Stimulated activated CD8-positive, alpha-beta memory T cell treated with anti-CD3 and anti-CD28 coated beads, Interleukin-15, amount 100 ng/mL, for 4 hours (primary cell): ENCODE data around the gene DNMT3L.

ENCODE experiments used
- DNase-seq, 2 donors: peaks; one replicate each; pipeline ENCODE4 v3.0.0-alpha.2; 2020; ENCODE audit warnings: low read depth in 2 of 2

The DNMT3L gene

GRCh38 chr21:44279354-44280260 lies 17.9 kb upstream of the DNMT3L start:
- DNase-seq: no peak

- no peak for DNase-seq
Measured at GRCh38 chr21:44275041-44275440, 13.3 kb upstream of the DNMT3L start.

DNA sequence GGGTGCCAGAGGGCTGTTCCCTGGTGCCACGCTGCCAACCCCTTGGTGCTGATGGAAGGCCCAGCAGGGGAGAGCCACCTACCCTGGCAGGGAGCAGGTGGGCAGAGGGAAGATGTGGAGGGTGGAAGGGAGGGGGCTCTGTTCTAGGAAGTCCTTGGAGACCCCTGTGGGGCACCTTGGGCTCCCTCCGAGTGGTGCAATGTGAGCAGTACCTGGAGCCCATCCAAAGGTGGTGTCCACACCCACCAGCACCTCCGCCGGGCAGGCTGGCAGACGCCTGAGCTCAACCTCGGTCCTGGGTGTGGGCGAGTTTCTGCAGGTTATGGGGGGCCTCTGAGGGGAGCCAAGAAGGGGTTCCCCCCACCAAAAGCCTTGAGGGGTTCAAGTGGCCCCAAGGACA lies 11.3 kb upstream of the DNMT3L start:
- DNase-seq: no peak

DNA sequence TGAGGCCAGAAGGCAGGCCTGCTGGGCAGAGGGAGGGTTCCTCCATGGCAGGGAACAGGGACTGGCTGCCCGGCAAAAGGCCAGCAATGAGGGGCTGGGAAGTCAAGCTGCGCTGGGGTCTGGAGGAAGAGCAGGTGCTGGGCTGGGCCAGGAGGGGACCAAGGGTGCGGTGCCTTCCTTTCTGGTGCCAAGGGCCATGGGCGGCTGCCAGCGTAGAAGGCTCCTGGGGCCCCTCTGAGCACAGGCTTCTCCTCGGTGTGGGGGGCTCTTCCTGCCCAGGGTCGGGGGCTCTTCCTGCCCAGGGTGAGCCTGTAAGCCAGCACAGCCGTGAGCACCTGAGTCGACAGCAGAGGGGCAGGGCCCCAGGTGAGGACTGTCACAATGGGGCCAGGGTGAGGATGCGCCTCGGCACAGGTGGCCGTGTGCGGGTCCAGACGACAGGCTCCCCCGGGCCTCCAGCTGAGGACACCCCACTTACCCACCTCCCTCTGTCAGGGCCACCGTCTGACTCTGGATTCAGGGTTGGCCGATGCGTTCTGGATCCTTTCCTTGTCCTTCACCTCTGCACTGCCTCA lies 10.7 kb upstream of the DNMT3L start:
- no peak for DNase-seq

GRCh38 chr21:44271558-44272283 lies 10.0 kb upstream of the DNMT3L start:
- DNase-seq: no peak

DNA sequence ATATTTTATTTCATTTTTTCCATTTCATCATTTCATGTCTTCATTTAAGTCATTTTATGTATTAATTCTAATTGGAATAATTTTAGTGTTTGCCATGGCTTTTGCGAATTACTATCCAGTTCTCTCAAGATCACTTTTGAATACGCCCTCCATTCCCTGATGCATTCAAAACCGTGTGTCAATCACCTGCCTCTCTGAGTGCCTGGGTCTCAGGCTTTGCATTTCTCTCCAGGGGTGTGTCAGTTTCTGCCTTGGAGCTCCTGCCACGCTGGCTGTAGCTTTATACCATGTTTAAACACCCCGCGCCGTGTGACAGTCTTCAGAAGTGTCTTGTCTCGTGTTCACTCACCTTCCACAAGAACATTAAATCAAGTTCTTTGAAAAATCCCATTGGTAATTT lies 7.4 kb upstream of the DNMT3L start:
- DNase-seq: no peak

DNA sequence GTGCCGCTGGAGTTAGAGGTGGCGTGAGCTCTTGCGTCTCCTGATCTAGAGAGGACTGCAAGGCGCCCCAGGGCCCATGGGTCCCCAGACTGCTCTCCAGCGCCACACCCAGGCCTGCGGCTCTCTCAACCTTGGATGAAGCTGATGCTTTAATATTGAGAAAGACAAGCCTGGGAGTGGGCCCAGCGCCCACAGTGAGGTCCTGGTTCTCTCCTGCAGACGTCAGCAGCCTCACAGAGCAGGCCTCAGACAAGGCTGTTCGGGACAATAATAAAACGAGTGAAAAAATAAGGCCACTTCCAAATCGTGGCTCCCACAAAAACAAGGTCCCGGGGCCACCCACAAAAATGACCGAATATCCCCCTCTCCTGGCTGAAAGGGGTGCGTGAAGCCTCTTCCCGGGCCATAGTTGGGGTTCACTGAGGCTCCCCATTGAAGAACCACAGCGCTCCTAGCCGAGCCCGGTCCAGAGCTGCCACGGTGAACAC lies 6.0 kb upstream of the DNMT3L start:
- no peak for DNase-seq

GRCh38 chr21:44265734-44266270 lies 4.1 kb upstream of the DNMT3L start:
- no peak for DNase-seq

DNA sequence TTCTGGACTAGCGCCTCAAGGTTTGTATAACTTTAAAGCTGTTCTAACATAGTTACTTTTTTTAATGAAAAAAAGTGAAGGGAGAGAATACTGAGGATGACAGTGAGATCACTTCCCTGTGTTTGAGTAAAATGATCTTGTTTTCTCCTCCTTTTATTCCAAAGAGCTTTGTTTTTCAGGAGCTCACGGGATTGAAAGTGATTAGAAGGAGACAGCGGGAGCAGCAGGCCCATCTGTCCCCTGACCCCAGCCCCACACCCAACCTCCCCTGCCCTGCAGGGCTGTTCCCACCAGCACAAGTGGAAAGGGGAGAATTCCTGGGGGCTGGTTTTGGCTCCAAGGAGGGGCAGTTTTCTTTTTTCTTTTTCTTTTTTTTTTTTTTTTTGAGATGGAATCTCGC lies 2.1 kb upstream of the DNMT3L start:
- DNase-seq: no peak

DNA sequence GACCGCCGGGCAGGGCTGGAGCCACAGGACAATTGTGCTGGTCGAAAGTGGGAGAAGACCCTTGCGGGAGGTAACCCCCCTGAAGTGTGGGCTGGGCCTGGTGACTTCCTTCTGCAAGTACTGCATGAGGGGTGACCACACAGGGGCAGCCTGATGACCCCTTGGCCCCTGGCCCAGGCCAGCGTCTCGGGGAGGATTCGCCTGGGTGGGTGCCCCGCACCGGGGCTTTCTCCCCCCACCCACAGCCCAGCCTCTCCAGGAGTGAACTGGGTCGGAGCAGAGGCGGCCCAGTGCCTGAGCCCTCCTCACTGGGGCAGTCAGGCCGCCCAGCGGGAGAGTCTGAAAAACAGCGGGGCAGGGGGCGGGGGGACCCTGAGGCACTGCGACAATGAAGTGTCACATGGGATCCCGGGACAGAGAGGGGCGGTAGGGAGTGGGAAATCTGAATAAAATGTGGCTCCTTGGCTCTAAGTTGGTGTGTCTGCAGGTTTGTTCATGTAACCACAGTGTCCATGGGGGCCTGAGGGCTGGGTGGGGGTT lies 1.6 kb upstream of the DNMT3L start:
- no peak for DNase-seq

DNA sequence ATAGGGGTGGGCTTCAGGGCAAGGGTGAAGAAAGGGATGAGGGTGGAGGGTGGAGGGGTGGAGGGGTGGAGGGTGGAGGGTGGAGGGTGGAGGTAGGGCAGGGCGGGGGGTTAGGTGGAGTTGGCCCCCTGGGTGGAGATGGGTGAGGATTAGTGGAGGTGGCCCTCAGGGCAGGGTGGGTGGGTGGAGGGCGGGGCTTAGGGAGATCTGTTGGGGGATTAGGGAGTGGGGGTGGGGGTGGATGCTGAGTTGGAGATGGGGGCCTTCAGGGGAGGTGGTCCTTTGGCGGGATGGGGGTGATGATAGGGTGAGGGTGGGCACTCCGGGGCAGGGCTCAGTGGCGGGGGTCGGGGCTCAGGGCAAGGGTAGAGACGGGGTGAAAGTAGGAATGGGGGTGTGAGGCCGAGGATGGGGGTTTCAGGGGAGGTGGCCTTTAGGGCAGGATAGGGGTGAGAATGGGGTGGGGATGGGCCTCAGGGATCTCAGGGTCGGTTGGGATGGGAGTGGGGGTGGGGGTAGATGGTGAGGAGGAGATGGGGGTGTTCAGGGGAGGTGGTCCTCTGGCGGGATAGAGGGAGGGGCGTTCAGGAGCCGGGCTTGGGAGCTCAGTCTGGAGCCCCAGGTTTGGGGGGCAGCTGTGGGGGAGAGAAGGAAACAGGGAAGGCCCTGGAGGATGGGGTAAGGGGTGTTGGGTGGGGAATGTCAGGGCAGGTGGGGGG lies 800 bp upstream of the DNMT3L start:
- DNase-seq: no peak

GRCh38 chr21:44260791-44261631 lies 686 bp downstream of the DNMT3L start:
- DNase-seq: no peak

DNA sequence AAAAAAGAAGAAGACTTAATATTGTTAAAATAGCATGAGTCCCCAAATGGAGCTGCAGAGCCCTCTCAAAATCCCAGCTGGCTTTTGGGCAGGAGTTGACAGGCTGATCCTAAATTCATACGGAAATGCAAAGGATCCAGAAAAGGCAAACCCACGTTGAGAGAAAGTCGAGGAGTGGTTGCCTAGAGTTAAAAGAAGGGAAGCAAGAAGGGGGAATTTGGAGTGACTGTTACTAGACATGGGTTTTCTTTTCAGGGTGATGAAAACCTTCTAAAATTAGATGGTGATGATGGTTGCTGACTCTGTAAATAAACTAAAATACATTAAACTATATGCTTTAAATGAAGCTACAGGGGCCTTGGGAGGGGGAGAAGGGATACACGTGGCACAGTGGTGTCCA lies 1.6 kb downstream of the DNMT3L start:
- DNase-seq: no peak

DNA sequence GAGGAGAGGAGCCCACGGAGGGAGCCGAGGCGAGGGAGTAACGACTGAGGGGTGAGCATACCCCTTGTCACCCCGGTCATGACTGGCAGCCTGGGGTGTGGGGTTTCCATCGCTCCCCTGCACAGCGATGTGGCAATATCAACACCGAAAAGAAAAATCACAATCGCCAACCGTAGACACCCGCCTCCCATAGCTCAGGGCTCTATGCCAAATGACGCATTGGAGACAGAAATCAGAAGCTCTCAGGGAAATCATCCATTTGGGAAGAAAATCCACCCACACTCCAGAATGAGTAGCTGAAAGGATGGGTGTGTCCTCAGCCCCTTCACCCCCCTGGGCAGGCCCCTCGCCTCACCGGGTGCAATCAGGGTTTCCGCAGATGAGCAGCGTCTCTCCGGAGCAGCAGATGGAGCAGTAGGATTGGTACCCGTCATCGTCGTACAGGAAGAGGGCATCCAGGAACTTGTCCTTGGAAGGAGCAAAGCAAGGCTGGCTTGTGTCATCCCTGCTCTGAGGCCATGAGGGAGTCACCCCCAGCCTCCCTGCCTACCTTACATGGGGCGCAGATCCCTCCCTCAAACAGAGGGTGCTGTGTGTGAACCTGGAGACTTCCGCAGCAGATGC lies 2.5 kb downstream of the DNMT3L start:
- no peak for DNase-seq

GRCh38 chr21:44258056-44258725 lies 3.5 kb downstream of the DNMT3L start:
- no peak for DNase-seq

- DNase-seq: no peak
Measured at GRCh38 chr21:44255511-44255981, 6.2 kb downstream of the DNMT3L start.

DNA sequence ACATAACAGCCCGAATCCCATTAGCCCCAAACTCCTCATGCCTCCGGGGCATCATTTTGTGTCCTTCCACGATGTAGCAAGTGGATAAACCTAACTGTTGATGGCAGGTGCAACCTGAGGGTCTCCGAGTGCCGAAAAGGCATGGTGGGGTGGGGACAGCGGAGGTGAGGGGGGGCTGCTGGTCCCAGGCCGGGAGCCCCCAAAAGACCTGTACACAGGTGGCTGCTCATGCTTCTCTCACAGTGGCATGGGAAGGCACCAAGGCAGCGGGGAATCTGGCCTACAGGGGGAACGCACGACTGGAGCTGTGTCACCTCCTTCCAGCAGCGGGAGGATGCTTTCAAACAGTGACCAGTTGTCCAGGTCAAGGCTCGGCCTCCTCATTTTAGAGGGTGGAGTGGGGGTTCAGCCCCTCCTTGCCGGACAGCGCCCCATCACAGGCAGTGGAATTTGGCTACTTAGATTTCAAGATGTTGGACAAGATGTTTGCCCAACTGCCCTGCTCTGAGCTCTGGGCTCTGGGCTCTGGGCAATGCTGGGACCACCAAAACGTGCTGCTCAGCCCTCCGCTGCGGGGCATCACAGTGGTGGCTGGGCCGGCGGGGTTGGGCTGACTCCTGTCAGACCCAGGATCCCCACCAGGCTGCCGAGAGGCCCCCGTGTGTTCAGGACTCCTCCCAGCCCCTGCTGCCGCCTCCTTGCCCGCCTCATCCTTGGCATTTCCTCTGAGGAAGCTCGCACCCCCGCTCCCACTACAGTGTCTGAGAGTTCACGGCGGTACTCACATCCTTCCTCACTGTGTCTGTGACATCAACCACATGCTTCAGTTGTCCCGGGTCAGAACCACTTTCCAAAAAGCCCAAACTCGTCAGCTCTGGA lies 7.6 kb downstream of the DNMT3L start:
- no peak for DNase-seq
